Measurements from ENCODE around the gene SLC5A12. TPM values are rescaled to one million over a fixed set of nuclear protein-coding genes. Genes with fewer than 3 reads are reported as not detected.

SLC5A12 gene
- total RNA-seq, result under 1 TPM in 1 of 4 donors, not detected in 3; 0.10 TPM

GRCh38 chr11:26721948-26722475 is at the start of gene SLC5A12:
Gene SLC5A12, minus strand, starts transcription at chr11:26722060. Its CDS starts 346 bp downstream, at chr11:26721714.
- DNase-seq (ENCODE audit: low spot score in 2 of 2), result no peak
- TF ChIP-seq POLR2A (IDR thresholded peaks at IDR 0.05) (no peak), CTCF (IDR thresholded peaks at IDR 0.05) (no peak)

GRCh38 chr11:26769027-26769426 is 47.2 kb upstream of the SLC5A12 start:
- intact Hi-C loops (cut with DNase I; ENCODE audit: low total_unique reads), result no loop called here
- no peak for DNase-seq (ENCODE audit: low spot score in 2 of 2)

More at GRCh38 chr11:26721948-26722475, at the start of gene SLC5A12:
- intact Hi-C loops (cut with DNase I; ENCODE audit: low total_unique reads), result no loop called here
- 58 to 59% methylated on average over 3 of the region's 3 CpGs for WGBS, 2 donors
- no peak within 1 kb of the TSS for H3K4me3 ChIP-seq (ENCODE audit: low read depth, poor library complexity, severe bottlenecking)

GRCh38 chr11:26767060-26767459 is 45.2 kb upstream of the SLC5A12 start:
- TF ChIP-seq POLR2A (IDR thresholded peaks at IDR 0.05), result no peak
- WGBS, 2 donors, result 93 to 97% methylated on average over 2 of the region's 2 CpGs
- no peak for DNase-seq (ENCODE audit: low spot score in 2 of 2)
- intact Hi-C loops (cut with DNase I; ENCODE audit: low total_unique reads), result no loop called here
- H3K4me3 ChIP-seq (ENCODE audit: low read depth, poor library complexity, severe bottlenecking), result no peak overlapping the region

More at GRCh38 chr11:26769027-26769426, 47.2 kb upstream of the SLC5A12 start:
- TF ChIP-seq POLR2A (IDR thresholded peaks at IDR 0.05) (no peak), CTCF (IDR thresholded peaks at IDR 0.05) (no peak)
- no peak overlapping the region for H3K4me3 ChIP-seq (ENCODE audit: low read depth, poor library complexity, severe bottlenecking)

- H3K4me3 ChIP-seq (ENCODE audit: low read depth, poor library complexity, severe bottlenecking), result no peak overlapping the region
- DNase-seq (ENCODE audit: low spot score in 2 of 2), result no peak
- intact Hi-C loops (cut with DNase I; ENCODE audit: low total_unique reads), result no loop called here
- no peak for TF ChIP-seq POLR2A (IDR thresholded peaks at IDR 0.05)
- TF ChIP-seq CTCF (IDR thresholded peaks at IDR 0.05), result no peak
- WGBS, 2 donors, result 92 to 97% methylated on average over 3 of the region's 3 CpGs
These were observed 43.5 kb upstream of the SLC5A12 start for GRCh38 chr11:26765323-26765722.

GRCh38 chr11:26764825-26765224 is 43.0 kb upstream of the SLC5A12 start:
- no peak for DNase-seq (ENCODE audit: low spot score in 2 of 2)
- intact Hi-C loops (cut with DNase I; ENCODE audit: low total_unique reads), result no loop called here
- 91 to 97% methylated on average over 3 of the region's 3 CpGs for WGBS, 2 donors
- TF ChIP-seq POLR2A (IDR thresholded peaks at IDR 0.05), result no peak
- no peak for TF ChIP-seq CTCF (IDR thresholded peaks at IDR 0.05)
- H3K4me3 ChIP-seq (ENCODE audit: low read depth, poor library complexity, severe bottlenecking), result no peak overlapping the region

- WGBS, 2 donors, result 88 to 95% methylated on average over 5 of the region's 5 CpGs
- DNase-seq (ENCODE audit: low spot score in 2 of 2), result no peak
- TF ChIP-seq CTCF (IDR thresholded peaks at IDR 0.05), result no peak
- no peak for TF ChIP-seq POLR2A (IDR thresholded peaks at IDR 0.05)
- H3K4me3 ChIP-seq (ENCODE audit: low read depth, poor library complexity, severe bottlenecking), result no peak overlapping the region
- intact Hi-C loops (cut with DNase I; ENCODE audit: low total_unique reads), result no loop called here
These were observed 42.5 kb upstream of the SLC5A12 start for GRCh38 chr11:26764315-26764714.
